ENCODE data around the gene USH1C. TPM values are rescaled to one million over a fixed set of nuclear protein-coding genes. Genes with fewer than 3 reads are reported as not detected.
A peak's percentile ranks its signal among the peaks of the same experiment; 100 is the strongest.

USH1C gene
- total RNA-seq, 1 experiment from 2014 or later = 17.5 TPM

DNA sequence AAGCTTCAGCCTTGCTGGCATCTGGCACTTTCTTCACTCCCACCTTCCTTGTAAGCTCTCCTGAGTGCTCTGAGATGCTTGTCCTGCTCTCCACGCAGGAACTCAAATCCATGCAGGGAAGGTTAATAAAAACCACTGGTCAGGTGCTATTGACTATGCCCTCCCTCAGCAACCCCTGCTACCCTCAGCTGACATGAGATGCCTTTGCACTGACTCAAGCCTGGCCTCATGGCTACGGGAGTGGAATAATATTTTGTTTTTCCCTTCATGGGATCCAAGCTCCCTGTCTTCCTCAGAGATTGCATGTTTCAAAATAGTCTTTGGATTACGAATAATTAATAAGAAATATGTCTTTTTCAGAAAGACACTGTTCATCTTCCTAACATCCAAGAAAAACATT, 35.9 kb downstream of the USH1C start:
- TF ChIP-seq, protein P1, sequence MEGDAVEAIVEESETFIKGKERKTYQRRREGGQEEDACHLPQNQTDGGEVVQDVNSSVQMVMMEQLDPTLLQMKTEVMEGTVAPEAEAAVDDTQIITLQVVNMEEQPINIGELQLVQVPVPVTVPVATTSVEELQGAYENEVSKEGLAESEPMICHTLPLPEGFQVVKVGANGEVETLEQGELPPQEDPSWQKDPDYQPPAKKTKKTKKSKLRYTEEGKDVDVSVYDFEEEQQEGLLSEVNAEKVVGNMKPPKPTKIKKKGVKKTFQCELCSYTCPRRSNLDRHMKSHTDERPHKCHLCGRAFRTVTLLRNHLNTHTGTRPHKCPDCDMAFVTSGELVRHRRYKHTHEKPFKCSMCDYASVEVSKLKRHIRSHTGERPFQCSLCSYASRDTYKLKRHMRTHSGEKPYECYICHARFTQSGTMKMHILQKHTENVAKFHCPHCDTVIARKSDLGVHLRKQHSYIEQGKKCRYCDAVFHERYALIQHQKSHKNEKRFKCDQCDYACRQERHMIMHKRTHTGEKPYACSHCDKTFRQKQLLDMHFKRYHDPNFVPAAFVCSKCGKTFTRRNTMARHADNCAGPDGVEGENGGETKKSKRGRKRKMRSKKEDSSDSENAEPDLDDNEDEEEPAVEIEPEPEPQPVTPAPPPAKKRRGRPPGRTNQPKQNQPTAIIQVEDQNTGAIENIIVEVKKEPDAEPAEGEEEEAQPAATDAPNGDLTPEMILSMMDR (IDR thresholded peaks at IDR 0.05; ENCODE audit: unreplicated experiment) = no peak
- Mint-ChIP-seq H3K27me3 (ENCODE audit: unreplicated experiment) (no peaks in the 10 kb centered on the region), H3K9me3 (ENCODE audit: low read depth, unreplicated experiment) (no peaks in the 10 kb centered on the region), H3K27ac (ENCODE audit: unreplicated experiment) (no peak overlapping the region), H3K4me3 (ENCODE audit: low read depth, unreplicated experiment) (no peak overlapping the region), H3K36me3 (ENCODE audit: insufficient read depth, unreplicated experiment) (no peaks in the 10 kb centered on the region), H3K4me1 (ENCODE audit: low read depth, unreplicated experiment) (peaks cover 13% of the 10 kb centered on the region)
- no peak for DNase-seq
- CTCF ChIA-PET = interaction anchor here (0.8 to 1.6 kb wide), 3 partner anchors 11 to 125 kb away, joined by 3 to 7 read pairs (median 4); no protein-coding TSS in a partner anchor
- no TSS peak for BruUV-seq (replicated peaks)
- intact Hi-C loops (cut with micrococcal nuclease; ENCODE audit: unreplicated experiment) = loop anchor here (10.0 kb wide), 1 partner anchor 274 kb away; no protein-coding TSS in a partner anchor

- TF ChIP-seq, protein P1 (IDR thresholded peaks at IDR 0.05; ENCODE audit: unreplicated experiment) = no peak
- intact Hi-C loops (cut with micrococcal nuclease; ENCODE audit: unreplicated experiment) = loop anchor here (10.0 kb wide), 1 partner anchor 273 kb away; no protein-coding TSS in a partner anchor
- no peaks in the 10 kb centered on the region for H3K27me3 Mint-ChIP-seq (ENCODE audit: unreplicated experiment)
- CTCF ChIA-PET = interaction anchor here (0.8 to 1.6 kb wide), 3 partner anchors 12 to 124 kb away, joined by 3 to 7 read pairs (median 4); no protein-coding TSS in a partner anchor
- H3K36me3 Mint-ChIP-seq (ENCODE audit: insufficient read depth, unreplicated experiment) = no peaks in the 10 kb centered on the region
- H3K4me1 Mint-ChIP-seq (ENCODE audit: low read depth, unreplicated experiment) = peaks cover 13% of the 10 kb centered on the region
- no peaks in the 10 kb centered on the region for H3K9me3 Mint-ChIP-seq (ENCODE audit: low read depth, unreplicated experiment)
- H3K4me3 Mint-ChIP-seq (ENCODE audit: low read depth, unreplicated experiment) = no peak overlapping the region
- DNase-seq = no peak
- no peak overlapping the region for H3K27ac Mint-ChIP-seq (ENCODE audit: unreplicated experiment)
- no TSS peak for BruUV-seq (replicated peaks)
Observed at GRCh38 chr11:17507773-17508172, 36.4 kb downstream of the USH1C start.

DNA sequence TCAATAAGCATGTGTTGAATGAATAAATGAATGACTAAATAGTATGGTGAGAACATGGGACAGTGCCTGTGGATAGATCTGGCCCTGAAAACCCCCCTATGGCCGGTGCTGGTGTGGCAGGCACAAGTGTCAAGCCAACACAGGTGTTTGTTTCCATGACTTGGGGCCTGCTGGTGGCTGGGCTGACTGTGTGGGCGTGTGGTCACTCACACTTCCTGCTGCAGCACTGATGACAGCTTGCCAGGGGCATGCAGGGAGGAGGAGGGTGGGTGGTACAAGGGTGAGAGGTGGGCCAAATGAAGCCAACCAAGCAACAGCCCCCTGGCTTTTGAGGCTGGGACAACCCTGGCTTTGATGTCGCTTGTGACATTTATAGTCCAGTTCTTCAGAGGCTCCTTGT, 37.3 kb downstream of the USH1C start:
- CTCF ChIA-PET = interaction anchor here (0.5 to 1.2 kb wide), 2 partner anchors 118 to 123 kb away, joined by 3 read pairs; no protein-coding TSS in a partner anchor
- Mint-ChIP-seq H3K36me3 (ENCODE audit: insufficient read depth, unreplicated experiment) (no peaks in the 10 kb centered on the region), H3K4me1 (ENCODE audit: low read depth, unreplicated experiment) (peaks cover 13% of the 10 kb centered on the region), H3K27ac (ENCODE audit: unreplicated experiment) (no peak overlapping the region), H3K9me3 (ENCODE audit: low read depth, unreplicated experiment) (no peaks in the 10 kb centered on the region), H3K27me3 (ENCODE audit: unreplicated experiment) (no peaks in the 10 kb centered on the region), H3K4me3 (ENCODE audit: low read depth, unreplicated experiment) (no peak overlapping the region)
- TF ChIP-seq, protein P1 (IDR thresholded peaks at IDR 0.05; ENCODE audit: unreplicated experiment) = peak; percentile 7
- peak; percentile 14 for DNase-seq
- BruUV-seq (replicated peaks) = no TSS peak
- intact Hi-C loops (cut with micrococcal nuclease; ENCODE audit: unreplicated experiment) = loop anchor here (10.0 kb wide), 1 partner anchor 272 kb away; no protein-coding TSS in a partner anchor

DNA sequence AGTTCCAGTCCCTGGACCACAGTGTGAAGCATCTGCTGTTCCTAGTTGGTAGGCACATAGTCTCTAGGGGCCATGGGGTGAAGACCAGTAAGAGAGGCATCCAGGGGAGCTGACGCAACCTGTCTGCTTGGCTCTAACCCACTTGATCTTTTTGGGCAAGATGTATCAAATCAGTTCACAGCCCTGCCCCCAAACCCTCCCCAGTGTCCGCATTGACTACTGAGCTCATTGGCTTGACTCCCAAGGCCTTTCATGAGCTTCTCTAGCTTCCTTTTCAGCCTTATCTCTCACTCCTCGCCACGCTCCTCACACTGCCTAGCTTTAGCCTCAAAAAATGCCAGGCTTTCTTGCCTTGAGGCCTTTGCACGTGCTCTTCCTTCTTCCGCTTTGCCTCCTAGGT, 37.9 kb downstream of the USH1C start:
- Mint-ChIP-seq H3K27ac (ENCODE audit: unreplicated experiment) (no peak overlapping the region), H3K9me3 (ENCODE audit: low read depth, unreplicated experiment) (no peaks in the 10 kb centered on the region), H3K4me1 (ENCODE audit: low read depth, unreplicated experiment) (peaks cover 13% of the 10 kb centered on the region), H3K36me3 (ENCODE audit: insufficient read depth, unreplicated experiment) (no peaks in the 10 kb centered on the region), H3K27me3 (ENCODE audit: unreplicated experiment) (no peaks in the 10 kb centered on the region), H3K4me3 (ENCODE audit: low read depth, unreplicated experiment) (no peak overlapping the region)
- no TSS peak for BruUV-seq (replicated peaks)
- CTCF ChIA-PET = interaction anchor here (0.5 to 1.2 kb wide), 2 partner anchors 118 to 122 kb away, joined by 3 read pairs; no protein-coding TSS in a partner anchor
- intact Hi-C loops (cut with micrococcal nuclease; ENCODE audit: unreplicated experiment) = loop anchor here (10.0 kb wide), 1 partner anchor 272 kb away; no protein-coding TSS in a partner anchor
- TF ChIP-seq, protein P1 (IDR thresholded peaks at IDR 0.05; ENCODE audit: unreplicated experiment) = no peak
- DNase-seq = no peak
